Gastroesophageal sphincter (tissue), 4 donors: Measurements from ENCODE around the gene ELOF1. TPM values are rescaled to one million over a fixed set of nuclear protein-coding genes. Genes with fewer than 3 reads are reported as not detected.

Experiments used
- ATAC-seq: fragments of 150-250 bp; one replicate; pipeline ENCODE4 v1.9.1; 2016; ENCODE audit warnings: mild to moderate bottlenecking, moderate library complexity
- H3K27ac ChIP-seq, 4 donors: fragments of 200-600 bp; sonication (generic) in 3 of 4; 1 replicate in 3 of 4; 2 replicates in 1 of 4; pipeline ENCODE4 v1.5.1; 2016 to 2019
- H3K27me3 ChIP-seq: fragments of 200-600 bp; sonication (generic); one replicate; pipeline ENCODE4 v1.5.1; 2019
- H3K36me3 ChIP-seq, 2 donors: fragments of 200-600 bp; sonication (generic); one replicate each; pipeline ENCODE4 v1.5.1; 2019; ENCODE audit warnings: control low read depth in 1 of 2
- H3K4me1 ChIP-seq, 3 donors: fragments of 200-600 bp; sonication (generic); 1 replicate in 2 of 3; 2 replicates in 1 of 3; pipeline ENCODE4 v1.5.1; 2016 to 2019; ENCODE audit warnings: control low read depth in 2 of 3
- H3K4me3 ChIP-seq, 2 donors: fragments of 200-600 bp; sonication (generic); one replicate each; pipeline ENCODE4 v1.5.1; 2019; ENCODE audit warnings: mild to moderate bottlenecking in 1 of 2, moderate library complexity in 1 of 2
- H3K9me3 ChIP-seq, 3 donors: fragments of 200-600 bp; sonication (generic); one replicate each; pipeline ENCODE4 v1.5.1; 2017 to 2019; ENCODE audit warnings: control low read depth in 2 of 3
- CTCF ChIP-seq, 4 experiments: fragments of 200-600 bp in 2 of 4; fragments of 450-650 bp in 2 of 4; sonication (generic) in 1 of 4; IDR thresholded peaks; one replicate each; pipeline ENCODE4 v1.5.1; 2017 to 2019; ENCODE audit warnings: antibody characterized with exemption in 4 of 4, mild to moderate bottlenecking in 2 of 4, moderate library complexity in 2 of 4
- EP300 ChIP-seq: sonication (generic); formaldehyde crosslinking; IDR thresholded peaks from one replicate; pipeline ENCODE4 v1.6.1; 2017; ENCODE audit warnings: antibody characterized with exemption, mild to moderate bottlenecking
- POLR2A ChIP-seq, 2 donors: fragments of 450-650 bp; IDR thresholded peaks; one replicate each; pipeline ENCODE4 v1.6.1; 2017; ENCODE audit warnings: antibody characterized with exemption in 2 of 2, mild to moderate bottlenecking in 2 of 2, moderate library complexity in 1 of 2
- POLR2AphosphoS5 ChIP-seq: sonication (generic); formaldehyde crosslinking; IDR thresholded peaks from one replicate; pipeline ENCODE4 v1.6.1; 2017; ENCODE audit warnings: antibody characterized with exemption
- WGBS, 2 donors: methylation state at CpG; one replicate each; pipeline ENCODE4 v1.1.5; 2018; ENCODE audit warnings: low coverage in 1 of 2; 5-methylcytosine and 5-hydroxymethylcytosine counted together
- total RNA-seq, 4 donors: library from RNA; depleted of rRNA; stranded (reverse); fragments of >200 nt; gene quantifications; one replicate each; pipeline ENCODE4 v1.1.0, GENCODE V29; 2016

Gene ELOF1
- total RNA-seq, 4 donors from 2014 or later = 19.1 to 49.4 (median 32.0) TPM

GRCh38 chr19:11597202-11598102 lies 38.4 kb upstream of the ELOF1 start, which contains the start of gene ZNF627:
TSS of gene ZNF627 (plus strand) at chr19:11597483. CDS start at chr19:11597628, 145 bp downstream.
- H3K4me1 ChIP-seq = peaks cover 0 to 49% (median 7%) of the 10 kb centered on the region in 3 donors
- peak within 1 kb of the TSS; percentile 51 to 94 (median 89) for H3K27ac ChIP-seq
- TF ChIP-seq CTCF (IDR thresholded peaks at IDR 0.05) (peak in 3 of 4 experiments; percentile 24 to 50 (median 49)), EP300 (peak; percentile 12), POLR2A (IDR thresholded peaks at IDR 0.05) (peak; percentile 89 to 91), POLR2AphosphoS5 (peak; percentile 94)
- H3K4me3 ChIP-seq = peak within 1 kb of the TSS; percentile 53 to 67
- ATAC-seq = peak; percentile 100
- no peaks in the 10 kb centered on the region for H3K27me3 ChIP-seq
- no peaks in the 10 kb centered on the region for H3K36me3 ChIP-seq
- 0% methylated on average over 5 to 12 of the region's 67 CpGs for WGBS, 2 donors
- H3K9me3 ChIP-seq = no peaks in the 10 kb centered on the region

DNA sequence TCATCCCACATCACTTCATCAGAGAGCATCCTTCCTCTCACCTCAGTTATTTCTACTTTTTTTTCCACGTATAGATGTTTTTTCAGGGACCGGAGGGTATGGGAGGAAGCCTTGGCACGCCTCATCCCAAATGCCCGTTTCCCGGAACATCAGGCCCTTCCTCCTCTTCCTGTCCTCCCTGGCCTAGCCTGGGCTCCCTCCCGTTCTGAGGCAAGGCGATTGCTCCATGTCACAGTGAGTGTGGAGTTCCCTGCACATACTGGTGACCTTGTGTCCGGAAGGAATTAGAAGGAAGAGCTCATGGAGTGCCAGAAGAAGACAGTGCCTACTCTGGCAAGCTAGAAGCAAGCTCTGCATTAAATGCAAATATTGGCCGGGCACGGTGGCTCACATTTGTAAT lies 37.1 kb upstream of the ELOF1 start:
- H3K9me3 ChIP-seq = no peaks in the 10 kb centered on the region
- TF ChIP-seq EP300 (no peak), POLR2A (IDR thresholded peaks at IDR 0.05) (no peak), POLR2AphosphoS5 (no peak), CTCF (IDR thresholded peaks at IDR 0.05) (no peak)
- no peaks in the 10 kb centered on the region for H3K27me3 ChIP-seq
- no peaks in the 10 kb centered on the region for H3K36me3 ChIP-seq
- H3K4me3 ChIP-seq = no peak overlapping the region
- ATAC-seq = no peak
- WGBS, 2 donors = 87 to 90% methylated on average over 3 to 5 of the region's 10 CpGs
- peaks cover 0 to 41% (median 7%) of the 10 kb centered on the region in 3 donors for H3K4me1 ChIP-seq
- peak overlapping the region in 2 of 4 donors; percentile 89 to 94 for H3K27ac ChIP-seq

DNA sequence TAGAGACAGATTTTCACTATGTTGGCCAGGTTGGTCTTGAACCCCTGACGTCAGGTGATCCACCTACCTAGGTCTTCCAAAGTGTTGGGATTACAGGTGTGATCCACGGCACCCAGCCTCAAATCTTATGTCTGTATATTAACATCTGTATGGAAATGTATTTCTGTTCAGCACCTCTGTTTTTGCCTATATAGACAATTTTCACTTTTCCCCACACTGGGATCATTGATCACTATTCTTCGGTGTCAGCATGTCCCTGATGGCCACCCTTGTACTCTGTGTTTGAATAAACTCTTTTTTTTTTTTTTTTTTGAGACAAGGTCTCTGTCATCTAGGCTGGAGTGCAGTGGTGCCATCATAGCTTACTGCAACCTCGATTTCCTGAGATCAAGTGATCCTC lies 35.1 kb upstream of the ELOF1 start:
- H3K4me1 ChIP-seq = peaks cover 0 to 22% (median 7%) of the 10 kb centered on the region in 3 donors
- TF ChIP-seq POLR2AphosphoS5 = no peak
- no peak for TF ChIP-seq EP300
- no peak for TF ChIP-seq POLR2A (IDR thresholded peaks at IDR 0.05)
- TF ChIP-seq CTCF (IDR thresholded peaks at IDR 0.05) = no peak
- H3K9me3 ChIP-seq = no peaks in the 10 kb centered on the region
- ATAC-seq = no peak
- H3K4me3 ChIP-seq = no peak overlapping the region
- 76 to 90% methylated on average over 3 to 4 of the region's 4 CpGs for WGBS, 2 donors
- no peaks in the 10 kb centered on the region for H3K27me3 ChIP-seq
- H3K36me3 ChIP-seq = no peaks in the 10 kb centered on the region
- no peak overlapping the region for H3K27ac ChIP-seq

- TF ChIP-seq EP300 (no peak), POLR2A (IDR thresholded peaks at IDR 0.05) (no peak), POLR2AphosphoS5 (no peak), CTCF (IDR thresholded peaks at IDR 0.05) (peak in 1 of 4 experiments; percentile 1)
- peak; percentile 34 for ATAC-seq
- Histone ChIP-seq H3K4me3 (no peak overlapping the region), H3K9me3 (no peaks in the 10 kb centered on the region), H3K4me1 (peaks cover 0 to 6% (median 0%) of the 10 kb centered on the region in 3 donors), H3K27me3 (no peaks in the 10 kb centered on the region), H3K36me3 (no peaks in the 10 kb centered on the region), H3K27ac (peak overlapping the region in 1 of 4 donors; percentile 15)
- 60 to 82% methylated on average over 3 to 8 of the region's 13 CpGs for WGBS, 2 donors
These were observed 29.1 kb upstream of the ELOF1 start for GRCh38 chr19:11587975-11588631.
